Measurements from ENCODE around the gene PPIF. TPM values are rescaled to one million over a fixed set of nuclear protein-coding genes. Genes with fewer than 3 reads are reported as not detected.

Gene PPIF
- total RNA-seq, 2 donors from 2014 or later: 102 to 104 TPM

GRCh38 chr10:79308969-79309665 is 38.2 kb upstream of the PPIF start:
- H3K27ac Mint-ChIP-seq: no peak overlapping the region
- no peak overlapping the region for H3K4me3 Mint-ChIP-seq
- H3K36me3 Mint-ChIP-seq (ENCODE audit: insufficient read depth in 2 of 2): peaks cover 2 to 9% of the 10 kb centered on the region in 2 donors
- DNase-seq: no peak
- H3K4me1 Mint-ChIP-seq (ENCODE audit: low read depth): peaks cover 4% of the 10 kb centered on the region
- H3K27me3 Mint-ChIP-seq (ENCODE audit: low read depth): no peaks in the 10 kb centered on the region
- H3K9me3 Mint-ChIP-seq: no peaks in the 10 kb centered on the region
- ATAC-seq (replicated peaks in 1 of 2): no peak

- H3K4me1 Mint-ChIP-seq (ENCODE audit: low read depth): peaks cover 4% of the 10 kb centered on the region
These were observed 36.9 kb upstream of the PPIF start for GRCh38 chr10:79310200-79310865.

GRCh38 chr10:79310911-79311573 is 36.2 kb upstream of the PPIF start:
- no peak overlapping the region for H3K4me3 Mint-ChIP-seq
- H3K27me3 Mint-ChIP-seq (ENCODE audit: low read depth): no peaks in the 10 kb centered on the region
- peaks cover 11% of the 10 kb centered on the region for H3K4me1 Mint-ChIP-seq (ENCODE audit: low read depth)
- H3K9me3 Mint-ChIP-seq: no peaks in the 10 kb centered on the region
- H3K27ac Mint-ChIP-seq: no peak overlapping the region
- ATAC-seq (replicated peaks in 1 of 2) (no peak), DNase-seq (no peak)
- H3K36me3 Mint-ChIP-seq (ENCODE audit: insufficient read depth in 2 of 2): peaks cover 0 to 8% of the 10 kb centered on the region in 2 donors

More at GRCh38 chr10:79310200-79310865, 36.9 kb upstream of the PPIF start:
- H3K4me3 Mint-ChIP-seq: no peak overlapping the region
- DNase-seq (no peak), ATAC-seq (replicated peaks in 1 of 2) (no peak)
- H3K9me3 Mint-ChIP-seq: no peaks in the 10 kb centered on the region
- peaks cover 0 to 8% of the 10 kb centered on the region in 2 donors for H3K36me3 Mint-ChIP-seq (ENCODE audit: insufficient read depth in 2 of 2)
- H3K27ac Mint-ChIP-seq: no peak overlapping the region
- no peaks in the 10 kb centered on the region for H3K27me3 Mint-ChIP-seq (ENCODE audit: low read depth)

- H3K4me1 Mint-ChIP-seq (ENCODE audit: low read depth): peaks cover 18% of the 10 kb centered on the region
- peaks cover 0 to 8% of the 10 kb centered on the region in 2 donors for H3K36me3 Mint-ChIP-seq (ENCODE audit: insufficient read depth in 2 of 2)
- no peaks in the 10 kb centered on the region for H3K27me3 Mint-ChIP-seq (ENCODE audit: low read depth)
- ATAC-seq (replicated peaks in 1 of 2): no peak
- no peak overlapping the region for H3K4me3 Mint-ChIP-seq
- DNase-seq: no peak
- H3K9me3 Mint-ChIP-seq: no peaks in the 10 kb centered on the region
- H3K27ac Mint-ChIP-seq: no peak overlapping the region
These were observed 35.5 kb upstream of the PPIF start for GRCh38 chr10:79311581-79312407.

- ATAC-seq (replicated peaks in 1 of 2) (no peak), DNase-seq (no peak)
- Mint-ChIP-seq H3K9me3 (no peaks in the 10 kb centered on the region), H3K36me3 (ENCODE audit: insufficient read depth in 2 of 2) (peaks cover 2 to 8% of the 10 kb centered on the region in 2 donors), H3K4me1 (ENCODE audit: low read depth) (peaks cover 27% of the 10 kb centered on the region), H3K4me3 (no peak overlapping the region), H3K27me3 (ENCODE audit: low read depth) (no peaks in the 10 kb centered on the region), H3K27ac (no peak overlapping the region)
These were observed 34.6 kb upstream of the PPIF start for GRCh38 chr10:79312601-79313187.

GRCh38 chr10:79313320-79313719 is 33.9 kb upstream of the PPIF start:
- Mint-ChIP-seq H3K4me1 (ENCODE audit: low read depth) (peaks cover 33% of the 10 kb centered on the region), H3K4me3 (no peak overlapping the region), H3K36me3 (ENCODE audit: insufficient read depth in 2 of 2) (peaks cover 2 to 3% of the 10 kb centered on the region in 2 donors), H3K27ac (no peak overlapping the region), H3K9me3 (no peaks in the 10 kb centered on the region), H3K27me3 (ENCODE audit: low read depth) (no peaks in the 10 kb centered on the region)
- ATAC-seq (replicated peaks in 1 of 2) (no peak), DNase-seq (no peak)

GRCh38 chr10:79313911-79314439 is 33.3 kb upstream of the PPIF start:
- Mint-ChIP-seq H3K27ac (no peak overlapping the region), H3K4me3 (no peak overlapping the region), H3K4me1 (ENCODE audit: low read depth) (peaks cover 39% of the 10 kb centered on the region), H3K9me3 (peaks cover 2 to 3% of the 10 kb centered on the region in 2 donors), H3K36me3 (ENCODE audit: insufficient read depth in 2 of 2) (peaks cover 6 to 7% of the 10 kb centered on the region in 2 donors), H3K27me3 (ENCODE audit: low read depth) (no peaks in the 10 kb centered on the region)
- DNase-seq: no peak
- ATAC-seq (replicated peaks in 1 of 2): no peak

- H3K4me3 Mint-ChIP-seq: no peak overlapping the region
- H3K36me3 Mint-ChIP-seq (ENCODE audit: insufficient read depth in 2 of 2): peaks cover 9 to 10% of the 10 kb centered on the region in 2 donors
- H3K27me3 Mint-ChIP-seq (ENCODE audit: low read depth): no peaks in the 10 kb centered on the region
- DNase-seq: no peak
- ATAC-seq (replicated peaks in 1 of 2): no peak
- H3K9me3 Mint-ChIP-seq: peaks cover 2 to 8% of the 10 kb centered on the region in 2 donors
- H3K4me1 Mint-ChIP-seq (ENCODE audit: low read depth): peaks cover 49% of the 10 kb centered on the region
- no peak overlapping the region for H3K27ac Mint-ChIP-seq
These were observed 32.3 kb upstream of the PPIF start for GRCh38 chr10:79314761-79315601.

- Mint-ChIP-seq H3K9me3 (peaks cover 2 to 10% of the 10 kb centered on the region in 2 donors), H3K4me1 (ENCODE audit: low read depth) (peaks cover 55% of the 10 kb centered on the region), H3K27me3 (ENCODE audit: low read depth) (no peaks in the 10 kb centered on the region), H3K27ac (no peak overlapping the region), H3K36me3 (ENCODE audit: insufficient read depth in 2 of 2) (peaks cover 9 to 10% of the 10 kb centered on the region in 2 donors), H3K4me3 (no peak overlapping the region)
- no peak for ATAC-seq (replicated peaks in 1 of 2)
- DNase-seq: no peak
These were observed 31.7 kb upstream of the PPIF start for GRCh38 chr10:79315602-79315920.

- Mint-ChIP-seq H3K4me3 (peak overlapping the region; percentile 75 to 80), H3K4me1 (ENCODE audit: low read depth) (peaks cover 68% of the 10 kb centered on the region), H3K9me3 (peaks cover 2 to 10% of the 10 kb centered on the region in 2 donors), H3K27me3 (ENCODE audit: low read depth) (no peaks in the 10 kb centered on the region), H3K27ac (peak overlapping the region; percentile 94), H3K36me3 (ENCODE audit: insufficient read depth in 2 of 2) (peaks cover 9 to 10% of the 10 kb centered on the region in 2 donors)
- ATAC-seq (replicated peaks in 1 of 2) (peak; percentile 38 to 49), DNase-seq (peak; percentile 35)
These were observed 30.4 kb upstream of the PPIF start for GRCh38 chr10:79316671-79317431.

- H3K4me1 Mint-ChIP-seq (ENCODE audit: low read depth): peaks cover 83% of the 10 kb centered on the region
- peak overlapping the region; percentile 75 to 80 for H3K4me3 Mint-ChIP-seq
- DNase-seq (no peak), ATAC-seq (replicated peaks in 1 of 2) (no peak)
- H3K27me3 Mint-ChIP-seq (ENCODE audit: low read depth): no peaks in the 10 kb centered on the region
- peaks cover 9 to 10% of the 10 kb centered on the region in 2 donors for H3K36me3 Mint-ChIP-seq (ENCODE audit: insufficient read depth in 2 of 2)
- H3K9me3 Mint-ChIP-seq: peaks cover 2 to 10% of the 10 kb centered on the region in 2 donors
- H3K27ac Mint-ChIP-seq: peak overlapping the region; percentile 94
These were observed 28.9 kb upstream of the PPIF start for GRCh38 chr10:79318369-79318768.
